Tibial artery (tissue), 4 donors: ENCODE results near the gene RAN.

Source experiments
- DNase-seq, 2 donors: peaks; one replicate each; pipeline ENCODE4 v3.0.0-alpha.2; 2019
- H3K27ac ChIP-seq, 2 donors: fragments of 200-600 bp; sonication (generic) in 1 of 2; 1 replicate in 1 of 2; 2 replicates in 1 of 2; pipeline ENCODE4 v1.5.1; 2018 to 2019; ENCODE audit warnings: mild to moderate bottlenecking in 1 of 2
- H3K27me3 ChIP-seq, 2 donors: fragments of 200-600 bp; sonication (generic) in 1 of 2; one replicate each; pipeline versions ENCODE4 v1.5.1 to v1.6.0; 2016 to 2019
- H3K36me3 ChIP-seq, 3 donors: fragments of 200-600 bp; sonication (generic) in 2 of 3; one replicate each; pipeline ENCODE4 v1.5.1; 2016 to 2019; ENCODE audit warnings: mild to moderate bottlenecking in 2 of 3
- H3K4me1 ChIP-seq, 4 donors: fragments of 200-600 bp; sonication (generic) in 2 of 4; 1 replicate in 3 of 4; 2 replicates in 1 of 4; pipeline ENCODE4 v1.5.1; 2016 to 2019
- H3K4me3 ChIP-seq, 2 donors: fragments of 200-600 bp; sonication (generic) in 1 of 2; 1 replicate in 1 of 2; 2 replicates in 1 of 2; pipeline ENCODE4 v1.5.1; 2018 to 2019; ENCODE audit warnings: mild to moderate bottlenecking in 2 of 2
- H3K9me3 ChIP-seq, 3 donors: fragments of 200-600 bp; sonication (generic) in 1 of 3; one replicate each; pipeline ENCODE4 v1.5.1; 2016 to 2019
- CTCF ChIP-seq, 2 experiments: fragments of 200-600 bp in 1 of 2; fragments of 450-650 bp in 1 of 2; IDR thresholded peaks; one replicate each; pipeline ENCODE4 v1.5.1; 2017 to 2019; ENCODE audit warnings: antibody characterized with exemption in 2 of 2, mild to moderate bottlenecking in 1 of 2, moderate library complexity in 1 of 2
- intact Hi-C: fragments of 100-400 bp; cut with DNase I; formaldehyde crosslinking; loops from one replicate; pipeline ENCODE4 v1.15.0; 2023; ENCODE audit warnings: low total_unique reads

Gene RAN

GRCh38 chr12:130871286-130872178 lies at the start of gene RAN:
Gene RAN (plus strand): TSS chr12:130872066. CDS start chr12:130872594, 528 bp downstream.
- Histone ChIP-seq H3K4me1 (peaks cover 0 to 24% (median 17%) of the 10 kb centered on the region in 4 donors), H3K4me3 (peak within 1 kb of the TSS; percentile 76 to 79), H3K36me3 (peaks cover 29 to 30% (median 30%) of the 10 kb centered on the region in 3 donors), H3K9me3 (no peaks in the 10 kb centered on the region), H3K27ac (peak within 1 kb of the TSS; percentile 77 to 85), H3K27me3 (no peaks in the 10 kb centered on the region)
- TF ChIP-seq CTCF (IDR thresholded peaks at IDR 0.05): no peak
- intact Hi-C loops: no loop called here
- peak; percentile 81 to 96 for DNase-seq

GRCh38 chr12:130825771-130826150 lies 46.1 kb upstream of the RAN start:
- Histone ChIP-seq H3K9me3 (no peaks in the 10 kb centered on the region), H3K4me1 (peaks cover 0 to 9% (median 0%) of the 10 kb centered on the region in 4 donors), H3K4me3 (no peak overlapping the region), H3K36me3 (peaks cover 15 to 31% (median 31%) of the 10 kb centered on the region in 3 donors), H3K27me3 (no peaks in the 10 kb centered on the region), H3K27ac (no peak overlapping the region)
- TF ChIP-seq CTCF (IDR thresholded peaks at IDR 0.05): no peak
- intact Hi-C loops: no loop called here
- no peak for DNase-seq

GRCh38 chr12:130826151-130826801 lies 45.6 kb upstream of the RAN start:
- Histone ChIP-seq H3K36me3 (peaks cover 15 to 26% (median 25%) of the 10 kb centered on the region in 3 donors), H3K27ac (no peak overlapping the region), H3K27me3 (no peaks in the 10 kb centered on the region), H3K4me1 (peaks cover 0 to 9% (median 0%) of the 10 kb centered on the region in 4 donors), H3K4me3 (no peak overlapping the region), H3K9me3 (no peaks in the 10 kb centered on the region)
- TF ChIP-seq CTCF (IDR thresholded peaks at IDR 0.05): peak; percentile 40 to 56
- intact Hi-C loops: no loop called here
- DNase-seq: peak in 1 of 2 donors; percentile 37

- Histone ChIP-seq H3K9me3 (no peaks in the 10 kb centered on the region), H3K27ac (no peak overlapping the region), H3K4me1 (peaks cover 0 to 9% (median 0%) of the 10 kb centered on the region in 4 donors), H3K36me3 (peaks cover 15 to 23% (median 17%) of the 10 kb centered on the region in 3 donors), H3K27me3 (no peaks in the 10 kb centered on the region), H3K4me3 (no peak overlapping the region)
- no peak for DNase-seq
- intact Hi-C loops: no loop called here
- no peak for TF ChIP-seq CTCF (IDR thresholded peaks at IDR 0.05)
Measured at GRCh38 chr12:130827432-130827831, 44.4 kb upstream of the RAN start.

GRCh38 chr12:130828895-130829294 lies 43.0 kb upstream of the RAN start:
- intact Hi-C loops: no loop called here

More at GRCh38 chr12:130828895-130829294, 43.0 kb upstream of the RAN start:
- H3K9me3 ChIP-seq: no peaks in the 10 kb centered on the region
- H3K27ac ChIP-seq: no peak overlapping the region
- no peak for TF ChIP-seq CTCF (IDR thresholded peaks at IDR 0.05)
- no peaks in the 10 kb centered on the region for H3K27me3 ChIP-seq
- H3K36me3 ChIP-seq: peaks cover 2 to 8% (median 6%) of the 10 kb centered on the region in 3 donors
- DNase-seq: no peak
- no peak overlapping the region for H3K4me3 ChIP-seq
- H3K4me1 ChIP-seq: peaks cover 0 to 9% (median 0%) of the 10 kb centered on the region in 4 donors
